Measurements from ENCODE around the gene SPOPL. TPM values are rescaled to one million over a fixed set of nuclear protein-coding genes. Genes with fewer than 3 reads are reported as not detected.

The SPOPL gene
- total and polyA plus RNA-seq, 10 of the 15 experiments (the other 5 are each of a cell fraction or from before 2014, with no cell fraction given) = 4.0 to 25.0 (median 11.5) TPM

DNA sequence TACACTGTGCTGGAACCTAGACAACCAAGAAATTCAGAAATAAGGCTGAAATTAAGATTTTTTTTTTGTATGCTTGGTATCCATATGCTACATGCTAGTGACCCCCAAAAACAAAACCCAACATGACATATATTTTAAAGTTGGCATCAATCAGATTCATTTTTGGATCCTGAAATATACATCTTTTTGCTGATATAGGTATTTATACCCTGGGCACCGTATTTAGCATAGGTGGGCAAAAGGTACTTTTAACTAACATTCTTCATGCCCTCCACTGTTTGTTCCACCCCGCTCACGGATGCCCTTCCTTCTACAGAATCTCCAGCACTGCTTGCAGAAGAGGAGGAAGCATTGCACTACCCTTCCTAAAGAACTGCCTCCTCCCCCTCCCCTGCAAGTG, 52.6 kb downstream of the SPOPL start (continued):
- TF ChIP-seq GABPA (IDR thresholded peaks at IDR 0.05; ENCODE audit: low read depth) (no peak), MYC (IDR thresholded peaks at IDR 0.05; ENCODE audit: insufficient read depth, insufficient read length, insufficient replicate concordance, low read length, severe bottlenecking) (no peak), CEBPB (IDR thresholded peaks at IDR 0.05; ENCODE audit: borderline replicate concordance in 1 of 2, low read depth in 2 of 2, low read length in 2 of 2) (no peak), SIN3A (IDR thresholded peaks at IDR 0.05; ENCODE audit: low read depth, low read length) (no peak), TCF3 (IDR thresholded peaks at IDR 0.05; ENCODE audit: borderline replicate concordance, insufficient read depth, low read depth, low read length) (no peak), HDAC6 (IDR thresholded peaks at IDR 0.05; ENCODE audit: unreplicated experiment) (no peak), RBBP5 (conservative IDR thresholded peaks at IDR 0.05) (no peak), GATAD2B (conservative IDR thresholded peaks at IDR 0.05; ENCODE audit: low read depth) (no peak), POLR2A (IDR thresholded peaks at IDR 0.05; ENCODE audit: low read depth, low read length) (no peak), MXI1 (IDR thresholded peaks at IDR 0.05; ENCODE audit: low read depth, low read length) (no peak)
- TF ChIP-seq, protein P1, sequence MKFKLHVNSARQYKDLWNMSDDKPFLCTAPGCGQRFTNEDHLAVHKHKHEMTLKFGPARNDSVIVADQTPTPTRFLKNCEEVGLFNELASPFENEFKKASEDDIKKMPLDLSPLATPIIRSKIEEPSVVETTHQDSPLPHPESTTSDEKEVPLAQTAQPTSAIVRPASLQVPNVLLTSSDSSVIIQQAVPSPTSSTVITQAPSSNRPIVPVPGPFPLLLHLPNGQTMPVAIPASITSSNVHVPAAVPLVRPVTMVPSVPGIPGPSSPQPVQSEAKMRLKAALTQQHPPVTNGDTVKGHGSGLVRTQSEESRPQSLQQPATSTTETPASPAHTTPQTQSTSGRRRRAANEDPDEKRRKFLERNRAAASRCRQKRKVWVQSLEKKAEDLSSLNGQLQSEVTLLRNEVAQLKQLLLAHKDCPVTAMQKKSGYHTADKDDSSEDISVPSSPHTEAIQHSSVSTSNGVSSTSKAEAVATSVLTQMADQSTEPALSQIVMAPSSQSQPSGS (IDR thresholded peaks at IDR 0.05; ENCODE audit: low read length) = no peak
- TF ChIP-seq, protein P2, sequence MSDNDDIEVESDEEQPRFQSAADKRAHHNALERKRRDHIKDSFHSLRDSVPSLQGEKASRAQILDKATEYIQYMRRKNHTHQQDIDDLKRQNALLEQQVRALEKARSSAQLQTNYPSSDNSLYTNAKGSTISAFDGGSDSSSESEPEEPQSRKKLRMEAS (IDR thresholded peaks at IDR 0.05; ENCODE audit: low read depth, low read length) = no peak
- TF ChIP-seq, protein P3, sequence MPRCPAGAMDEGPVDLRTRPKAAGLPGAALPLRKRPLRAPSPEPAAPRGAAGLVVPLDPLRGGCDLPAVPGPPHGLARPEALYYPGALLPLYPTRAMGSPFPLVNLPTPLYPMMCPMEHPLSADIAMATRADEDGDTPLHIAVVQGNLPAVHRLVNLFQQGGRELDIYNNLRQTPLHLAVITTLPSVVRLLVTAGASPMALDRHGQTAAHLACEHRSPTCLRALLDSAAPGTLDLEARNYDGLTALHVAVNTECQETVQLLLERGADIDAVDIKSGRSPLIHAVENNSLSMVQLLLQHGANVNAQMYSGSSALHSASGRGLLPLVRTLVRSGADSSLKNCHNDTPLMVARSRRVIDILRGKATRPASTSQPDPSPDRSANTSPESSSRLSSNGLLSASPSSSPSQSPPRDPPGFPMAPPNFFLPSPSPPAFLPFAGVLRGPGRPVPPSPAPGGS (IDR thresholded peaks at IDR 0.05; ENCODE audit: borderline replicate concordance, insufficient read depth, low read depth, low read length, poor library complexity, severe bottlenecking) = no peak
- TF ChIP-seq, protein P4, sequence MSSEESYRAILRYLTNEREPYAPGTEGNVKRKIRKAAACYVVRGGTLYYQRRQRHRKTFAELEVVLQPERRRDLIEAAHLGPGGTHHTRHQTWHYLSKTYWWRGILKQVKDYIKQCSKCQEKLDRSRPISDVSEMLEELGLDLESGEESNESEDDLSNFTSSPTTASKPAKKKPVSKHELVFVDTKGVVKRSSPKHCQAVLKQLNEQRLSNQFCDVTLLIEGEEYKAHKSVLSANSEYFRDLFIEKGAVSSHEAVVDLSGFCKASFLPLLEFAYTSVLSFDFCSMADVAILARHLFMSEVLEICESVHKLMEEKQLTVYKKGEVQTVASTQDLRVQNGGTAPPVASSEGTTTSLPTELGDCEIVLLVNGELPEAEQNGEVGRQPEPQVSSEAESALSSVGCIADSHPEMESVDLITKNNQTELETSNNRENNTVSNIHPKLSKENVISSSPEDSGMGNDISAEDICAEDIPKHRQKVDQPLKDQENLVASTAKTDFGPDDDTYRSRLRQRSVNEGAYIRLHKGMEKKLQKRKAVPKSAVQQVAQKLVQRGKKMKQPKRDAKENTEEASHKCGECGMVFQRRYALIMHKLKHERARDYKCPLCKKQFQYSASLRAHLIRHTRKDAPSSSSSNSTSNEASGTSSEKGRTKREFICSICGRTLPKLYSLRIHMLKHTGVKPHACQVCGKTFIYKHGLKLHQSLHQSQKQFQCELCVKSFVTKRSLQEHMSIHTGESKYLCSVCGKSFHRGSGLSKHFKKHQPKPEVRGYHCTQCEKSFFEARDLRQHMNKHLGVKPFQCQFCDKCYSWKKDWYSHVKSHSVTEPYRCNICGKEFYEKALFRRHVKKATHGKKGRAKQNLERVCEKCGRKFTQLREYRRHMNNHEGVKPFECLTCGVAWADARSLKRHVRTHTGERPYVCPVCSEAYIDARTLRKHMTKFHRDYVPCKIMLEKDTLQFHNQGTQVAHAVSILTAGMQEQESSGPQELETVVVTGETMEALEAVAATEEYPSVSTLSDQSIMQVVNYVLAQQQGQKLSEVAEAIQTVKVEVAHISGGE (CRISPR knock-in tag; IDR thresholded peaks at IDR 0.05) = no peak
